K562 (cell line): ENCODE data around the gene NELL1. TPM values are rescaled to one million over a fixed set of nuclear protein-coding genes. Genes with fewer than 3 reads are reported as not detected.

Experiments
- DIDO1 ChIP-seq: fragments of 450-650 bp; IDR thresholded peaks from 2 replicates; pipeline ENCODE4 v1.6.1; 2016; ENCODE audit warnings: low read depth, missing biosample characterization, missing genetic modification characterization
- GMEB1 ChIP-seq: fragments of 250-450 bp; sonication (Bioruptor Pico); IDR thresholded peaks from 2 replicates; pipeline ENCODE4 v1.4.0; 2020; ENCODE audit warnings: mild to moderate bottlenecking
- HMGN3 ChIP-seq: IDR thresholded peaks from 2 replicates; pipeline ENCODE4 v1.6.1; 2011; ENCODE audit warnings: borderline replicate concordance, low read depth, mild to moderate bottlenecking, mixed read lengths, low read length; ENCODE audit not compliant: insufficient read length; ENCODE audit errors: extremely low read depth
- NONO ChIP-seq, 2 experiments: fragments of 200-400 bp in 1 of 2; fragments of 450-650 bp in 1 of 2; formaldehyde crosslinking in 1 of 2; IDR thresholded peaks; 2 replicates each; pipeline ENCODE4 v1.6.1; 2017; ENCODE audit warnings: low read depth in 2 of 2, mild to moderate bottlenecking in 2 of 2, moderate library complexity in 2 of 2, low read length in 1 of 2
- PML ChIP-seq: IDR thresholded peaks from 2 replicates; pipeline ENCODE4 v1.6.1; 2012; ENCODE audit warnings: low read length, inconsistent platforms
- POLR3G ChIP-seq: IDR thresholded peaks from 2 replicates; pipeline ENCODE4 v1.6.1; 2011; ENCODE audit not compliant: insufficient read length, insufficient replicate concordance; ENCODE audit errors: extremely low read depth
- PRMT5 ChIP-seq: sonication (generic); formaldehyde crosslinking; IDR thresholded peaks from 2 replicates; pipeline ENCODE4 v1.5.0; 2020; ENCODE audit warnings: missing genetic modification reagents
- SRSF3 ChIP-seq: fragments of 200-400 bp; formaldehyde crosslinking; IDR thresholded peaks from 2 replicates; pipeline ENCODE4 v1.6.1; 2016; ENCODE audit warnings: mild to moderate bottlenecking, low read length, moderate library complexity; ENCODE audit not compliant: insufficient read depth
- TCF7L2 ChIP-seq: fragments of 150-350 bp; IDR thresholded peaks from 2 replicates; pipeline ENCODE4 v1.6.1; 2016; ENCODE audit warnings: low read depth, mild to moderate bottlenecking, low read length, moderate library complexity
- ZFP91 ChIP-seq: sonication (generic); formaldehyde crosslinking; IDR thresholded peaks from 2 replicates; pipeline ENCODE4 v1.8.0; 2022; ENCODE audit warnings: mild to moderate bottlenecking, missing genetic modification reagents
- ZNF785 ChIP-seq: fragments of 250-450 bp; sonication (Bioruptor Pico); IDR thresholded peaks from 2 replicates; pipeline ENCODE4 v1.4.0; 2020; ENCODE audit warnings: mild to moderate bottlenecking
- polyA plus RNA-seq, 8 experiments: library from polyadenylated mRNA; depleted of rRNA in 4 of 8; stranded (reverse) in 5 of 8; unstranded in 3 of 8; fragments of >200 nt; fragmentation: Nextera tagmentation in 2 of 8; fragmentation: Illumina TruSeq in 1 of 8; extraction: Ambion mirVana in 2 of 8; extraction: Trizol in 1 of 8; gene quantifications; 2 replicates each; pipeline versions ENCODE4 v1.2.1 to v1.2.3, GENCODE V29; 2011 to 2014; ENCODE audit warnings: inconsistent platforms in 1 of 8, missing spikeins in 1 of 8
- total RNA-seq, 7 experiments: library from RNA; depleted of rRNA in 6 of 7; stranded (reverse); fragments of >200 nt in 6 of 7; fragmentation: Illumina TruSeq in 2 of 7; extraction: Trizol in 2 of 7; gene quantifications; 2 replicates each; pipeline versions ENCODE4 v1.2.1 to v1.2.3, GENCODE V29; 2011 to 2021; ENCODE audit warnings: low replicate concordance in 1 of 7

The NELL1 gene
- total and polyA plus RNA-seq, 9 of the 15 experiments (the other 6 are each of a cell fraction or from before 2014, with no cell fraction given), result not detected

GRCh38 chr11:21554284-21554683 lies 884.9 kb downstream of the NELL1 start (continued):
- TF ChIP-seq GMEB1 (no peak), SRSF3 (no peak), ZNF785 (CRISPR knock-in tag) (no peak), PML (no peak), NONO (IDR thresholded peaks at IDR 0.05; ENCODE audit: low read depth in 2 of 2, low read length in 1 of 2) (no peak), PRMT5 (CRISPR knock-in tag) (no peak), DIDO1 (no peak), TCF7L2 (no peak), HMGN3 (no peak), POLR3G (no peak), ZFP91 (CRISPR knock-in tag) (no peak)
